SU-DHL-6 (cell line): ENCODE data around the gene ACBD6.

ENCODE experiments used
- EZH2phosphoT487 ChIP-seq: fragments of 200-600 bp; sonication (generic), shearing (Covaris generic); conservative IDR thresholded peaks from 2 replicates; pipeline ENCODE4 v1.6.1; 2018; ENCODE audit warnings: mild to moderate bottlenecking, antibody characterized with exemption, low read length, moderate library complexity, mixed read lengths
- TF ChIP-seq, protein P1 (sequence below): fragments of 200-600 bp; sonication (generic); IDR thresholded peaks from one replicate; pipeline ENCODE4 v1.5.1; 2017; ENCODE audit warnings: antibody characterized with exemption, mild to moderate bottlenecking, low read length, moderate library complexity; ENCODE audit not compliant: insufficient read depth, poor library complexity, severe bottlenecking

DNA sequence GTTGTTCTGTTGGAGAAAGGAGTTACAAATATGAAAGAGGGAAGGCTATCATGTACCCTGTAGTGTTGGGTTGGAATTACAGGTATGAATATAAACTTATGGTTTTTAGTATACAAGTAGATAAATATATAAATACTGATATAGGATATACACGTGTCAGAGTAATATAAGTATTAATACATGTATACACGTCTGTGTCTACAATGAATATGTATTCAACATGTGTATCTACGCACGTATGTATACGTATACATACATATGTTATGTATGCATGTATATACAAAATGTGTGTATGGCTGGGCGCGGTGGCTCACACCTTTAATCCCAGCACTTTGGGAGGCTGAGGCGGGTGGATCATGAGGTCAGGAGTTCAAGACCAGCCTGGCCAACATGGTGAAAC lies 17.9 kb downstream of the ACBD6 start:
- TF ChIP-seq, protein P1, sequence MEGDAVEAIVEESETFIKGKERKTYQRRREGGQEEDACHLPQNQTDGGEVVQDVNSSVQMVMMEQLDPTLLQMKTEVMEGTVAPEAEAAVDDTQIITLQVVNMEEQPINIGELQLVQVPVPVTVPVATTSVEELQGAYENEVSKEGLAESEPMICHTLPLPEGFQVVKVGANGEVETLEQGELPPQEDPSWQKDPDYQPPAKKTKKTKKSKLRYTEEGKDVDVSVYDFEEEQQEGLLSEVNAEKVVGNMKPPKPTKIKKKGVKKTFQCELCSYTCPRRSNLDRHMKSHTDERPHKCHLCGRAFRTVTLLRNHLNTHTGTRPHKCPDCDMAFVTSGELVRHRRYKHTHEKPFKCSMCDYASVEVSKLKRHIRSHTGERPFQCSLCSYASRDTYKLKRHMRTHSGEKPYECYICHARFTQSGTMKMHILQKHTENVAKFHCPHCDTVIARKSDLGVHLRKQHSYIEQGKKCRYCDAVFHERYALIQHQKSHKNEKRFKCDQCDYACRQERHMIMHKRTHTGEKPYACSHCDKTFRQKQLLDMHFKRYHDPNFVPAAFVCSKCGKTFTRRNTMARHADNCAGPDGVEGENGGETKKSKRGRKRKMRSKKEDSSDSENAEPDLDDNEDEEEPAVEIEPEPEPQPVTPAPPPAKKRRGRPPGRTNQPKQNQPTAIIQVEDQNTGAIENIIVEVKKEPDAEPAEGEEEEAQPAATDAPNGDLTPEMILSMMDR, result no peak
- TF ChIP-seq EZH2phosphoT487, result no peak
